Lung (tissue), 12 donors: Measurements from ENCODE around the gene SYT1. TPM values are rescaled to one million over a fixed set of nuclear protein-coding genes. Genes with fewer than 3 reads are reported as not detected.

Experiments
- ATAC-seq: fragments of 200-7000 bp; cut with Tn5 transposase; one replicate; pipeline ENCODE4 v1.9.1; 2020; ENCODE audit warnings: moderate number of reproducible peaks; ENCODE audit not compliant: insufficient read depth, low FRiP score
- DNase-seq, 3 donors: peaks; one replicate each; pipeline ENCODE4 v3.0.0-alpha.2; 2013 to 2017
- H3K27ac ChIP-seq, 2 donors: one replicate each; pipeline ENCODE4 v1.5.1; 2013; ENCODE audit warnings: mild to moderate bottlenecking in 2 of 2, moderate library complexity in 2 of 2, control low read depth in 1 of 2, inconsistent platforms in 1 of 2, low read depth in 1 of 2, low read length in 1 of 2
- H3K27me3 ChIP-seq, 3 donors: one replicate each; pipeline ENCODE4 v1.5.1; 2013; ENCODE audit warnings: low read length in 2 of 3; ENCODE audit not compliant: control insufficient read depth in 3 of 3, insufficient read depth in 3 of 3
- H3K36me3 ChIP-seq, 4 donors: one replicate each; pipeline ENCODE4 v1.5.1; 2013; ENCODE audit warnings: low read length in 4 of 4, mild to moderate bottlenecking in 1 of 4, moderate library complexity in 1 of 4; ENCODE audit not compliant: control insufficient read depth in 4 of 4, insufficient read depth in 4 of 4
- H3K4me1 ChIP-seq, 5 donors: one replicate each; pipeline ENCODE4 v1.5.1; 2013; ENCODE audit warnings: low read length in 5 of 5, mild to moderate bottlenecking in 2 of 5, moderate library complexity in 1 of 5; ENCODE audit not compliant: control insufficient read depth in 5 of 5, insufficient read depth in 5 of 5
- H3K4me3 ChIP-seq: one replicate; pipeline ENCODE4 v1.5.1; 2013; ENCODE audit warnings: mild to moderate bottlenecking, control low read depth, moderate library complexity
- H3K9ac ChIP-seq, 2 donors: one replicate each; pipeline ENCODE4 v1.5.1; 2013; ENCODE audit warnings: low read length in 2 of 2, control low read depth in 1 of 2; ENCODE audit not compliant: insufficient read depth in 1 of 2
- H3K9me3 ChIP-seq, 4 donors: one replicate each; pipeline ENCODE4 v1.5.1; 2013; ENCODE audit warnings: low read length in 3 of 4, mild to moderate bottlenecking in 1 of 4, moderate library complexity in 1 of 4; ENCODE audit not compliant: control insufficient read depth in 4 of 4, insufficient read depth in 3 of 4
- CTCF ChIP-seq: IDR thresholded peaks from 2 replicates; pipeline ENCODE4 v1.5.1; 2012; ENCODE audit warnings: mild to moderate bottlenecking; ENCODE audit errors: control extremely low read depth, extremely low read depth
- WGBS, 2 donors: extraction: QIAGEN DNeasy Blood & Tissue Kit; methylation state at CpG; one replicate each; pipeline ENCODE4 v1.1.7; 2013; 5-methylcytosine and 5-hydroxymethylcytosine counted together
- polyA plus RNA-seq, 2 donors: library from polyadenylated mRNA; stranded (reverse); fragments of 200-250 nt; gene quantifications; one replicate each; pipeline ENCODE4 v1.2.1, GENCODE V29; 2013
- total RNA-seq, 2 donors: library from RNA; depleted of rRNA in 1 of 2; stranded (reverse); fragments of >200 nt in 1 of 2; gene quantifications; one replicate each; pipeline ENCODE4 v1.2.1, GENCODE V29; 2014 to 2021
- donor health status: control.
- donor health status: control.
- donor health status: Bipolar disorder and iron deficiency.
- donor health status: healthy.
- donor health status: DM: yes; HTN: yes; CAD: no.

SYT1 gene
- total and polyA plus RNA-seq, 4 donors = 0.05 to 3.2 (median 0.46) TPM

GRCh38 chr12:79161249-79161934, 296.8 kb downstream of the SYT1 start:
- DNase-seq = no peak
- H3K4me1 ChIP-seq = no peaks in the 10 kb centered on the region
- peaks cover 0 to 3% (median 0%) of the 10 kb centered on the region in 4 donors for H3K9me3 ChIP-seq
- 47 to 59% methylated on average over 1 of the region's 1 CpG for WGBS, 2 donors
- TF ChIP-seq CTCF = no peak
- H3K36me3 ChIP-seq = no peaks in the 10 kb centered on the region
- H3K27me3 ChIP-seq = no peaks in the 10 kb centered on the region
- no peak overlapping the region for H3K27ac ChIP-seq
- H3K4me3 ChIP-seq = no peak overlapping the region
- ATAC-seq = no peak
- no peak overlapping the region for H3K9ac ChIP-seq

GRCh38 chr12:79162147-79162772, 297.7 kb downstream of the SYT1 start:
- 78 to 79% methylated on average over 3 of the region's 3 CpGs for WGBS, 2 donors
- no peaks in the 10 kb centered on the region for H3K27me3 ChIP-seq
- no peaks in the 10 kb centered on the region for H3K36me3 ChIP-seq
- no peak for ATAC-seq
- H3K4me3 ChIP-seq = no peak overlapping the region
- no peak overlapping the region for H3K27ac ChIP-seq
- TF ChIP-seq CTCF = no peak
- H3K4me1 ChIP-seq = no peaks in the 10 kb centered on the region
- H3K9ac ChIP-seq = no peak overlapping the region
- no peak for DNase-seq
- no peaks in the 10 kb centered on the region for H3K9me3 ChIP-seq

GRCh38 chr12:79162948-79163347, 298.4 kb downstream of the SYT1 start:
- TF ChIP-seq CTCF = no peak

More at GRCh38 chr12:79162948-79163347, 298.4 kb downstream of the SYT1 start:
- Histone ChIP-seq H3K9ac (no peak overlapping the region), H3K36me3 (no peaks in the 10 kb centered on the region), H3K4me3 (no peak overlapping the region), H3K9me3 (no peaks in the 10 kb centered on the region), H3K27ac (no peak overlapping the region), H3K27me3 (no peaks in the 10 kb centered on the region), H3K4me1 (no peaks in the 10 kb centered on the region)
- 69 to 81% methylated on average over 1 of the region's 1 CpG for WGBS, 2 donors
- no peak for DNase-seq
- no peak for ATAC-seq
